Activated gamma-delta T cell treated with anti-CD3 and anti-CD28 coated beads, Interleukin-2, amount 50 U/mL, for 16 hours (primary cell): ENCODE data around the gene CBX7.

Experiments
- DNase-seq: peaks from one replicate; pipeline ENCODE4 v3.0.0-alpha.2; 2020; ENCODE audit warnings: low read depth

Gene CBX7

DNA sequence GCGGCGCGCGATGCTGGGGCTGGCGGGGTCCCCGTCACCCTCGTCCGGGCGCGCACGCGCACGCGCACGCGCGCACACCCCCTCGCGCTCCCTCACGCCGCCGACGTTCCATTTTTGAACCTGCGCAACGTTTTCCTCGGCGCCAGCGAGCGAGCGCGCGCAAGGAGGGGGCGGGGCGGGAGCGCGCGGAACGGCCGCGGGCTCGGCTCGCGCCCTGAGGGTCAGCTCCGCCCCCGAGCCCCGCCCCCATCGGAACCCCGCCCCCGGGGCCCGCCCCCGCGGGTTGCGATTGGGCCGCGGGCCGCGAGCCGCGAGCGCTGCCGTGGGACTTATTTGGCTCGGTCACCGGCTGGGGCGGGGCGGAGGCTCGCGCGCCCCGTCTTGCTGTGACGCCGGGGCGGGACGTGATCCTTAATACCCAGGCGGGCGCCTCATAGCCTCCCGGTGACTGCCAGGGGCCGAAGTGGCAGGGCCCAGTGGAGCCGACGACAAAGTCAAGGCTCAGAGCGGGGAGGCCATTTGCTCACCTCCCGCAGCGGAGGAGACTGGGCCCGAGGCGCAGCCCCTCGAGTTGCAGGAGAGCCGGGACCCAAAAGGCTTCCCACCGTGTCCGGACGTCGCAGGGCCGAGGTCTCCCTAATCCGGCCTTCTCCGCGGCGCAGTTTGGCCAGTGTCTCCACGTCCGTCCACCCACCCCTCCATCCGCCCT lies at the start of gene CBX7:
Gene CBX7, minus strand, starts transcription at position 170 of the 709 bp plus-strand sequence. CDS start 236 bp downstream, outside the sequence.
- DNase-seq: peak; percentile 94

DNA sequence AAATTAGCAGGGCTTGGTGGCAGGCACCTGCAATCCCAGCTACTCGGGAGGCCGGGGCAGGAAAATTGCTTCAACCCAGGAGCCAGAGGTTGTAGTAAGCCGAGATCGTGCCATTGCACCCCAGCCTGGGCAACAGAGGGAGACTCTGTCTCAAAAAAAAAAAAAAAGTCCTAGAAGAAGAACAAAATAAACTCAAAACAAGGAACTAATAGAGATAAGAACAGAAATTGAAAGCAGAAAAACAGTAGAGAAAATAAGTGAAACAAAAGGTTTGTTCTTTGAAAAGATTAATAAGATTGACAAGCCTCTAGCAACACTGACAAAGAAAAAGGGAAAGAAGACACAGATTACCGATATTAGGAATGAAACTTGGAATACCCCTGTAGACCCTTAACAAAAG lies 45.1 kb upstream of the CBX7 start:
- no peak for DNase-seq

DNA sequence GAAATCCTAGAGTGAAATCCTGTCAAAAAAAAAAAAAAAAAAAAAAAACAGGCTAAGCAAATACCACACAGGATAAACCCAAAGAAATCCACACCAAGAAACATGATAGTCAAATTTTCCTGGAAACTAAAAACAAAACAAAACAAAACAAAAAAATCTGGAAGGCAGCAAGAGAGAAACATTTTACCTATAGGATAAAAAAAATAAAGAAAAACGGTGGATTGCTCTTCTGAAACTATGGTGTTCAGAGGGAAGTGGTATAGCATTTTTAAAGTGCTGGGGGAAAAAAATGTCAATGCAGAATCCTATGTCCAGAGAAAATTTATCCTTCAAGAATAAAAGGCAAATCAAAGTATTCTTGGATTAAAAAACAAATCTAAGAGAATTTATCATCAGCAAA lies 41.6 kb upstream of the CBX7 start:
- DNase-seq: no peak

DNA sequence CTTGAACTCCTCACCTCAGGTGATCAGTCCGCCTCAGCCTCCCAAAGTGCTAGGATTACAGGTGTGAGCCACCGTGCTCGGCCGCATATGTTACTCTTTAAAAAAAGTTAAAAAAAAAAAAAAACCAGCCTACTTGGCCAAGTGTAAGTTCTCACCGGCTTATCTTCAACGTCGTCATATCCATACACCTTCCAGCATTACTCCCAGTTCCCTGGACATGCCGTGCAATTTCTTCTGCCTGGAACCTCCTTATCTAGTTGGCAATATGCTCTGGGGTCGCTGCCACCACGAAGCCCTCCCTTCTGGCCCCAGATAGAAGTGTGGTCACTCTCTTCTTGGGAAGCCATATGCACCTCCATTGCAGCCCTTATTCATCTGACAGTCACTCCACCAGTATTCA lies 36.3 kb upstream of the CBX7 start:
- DNase-seq: no peak

DNA sequence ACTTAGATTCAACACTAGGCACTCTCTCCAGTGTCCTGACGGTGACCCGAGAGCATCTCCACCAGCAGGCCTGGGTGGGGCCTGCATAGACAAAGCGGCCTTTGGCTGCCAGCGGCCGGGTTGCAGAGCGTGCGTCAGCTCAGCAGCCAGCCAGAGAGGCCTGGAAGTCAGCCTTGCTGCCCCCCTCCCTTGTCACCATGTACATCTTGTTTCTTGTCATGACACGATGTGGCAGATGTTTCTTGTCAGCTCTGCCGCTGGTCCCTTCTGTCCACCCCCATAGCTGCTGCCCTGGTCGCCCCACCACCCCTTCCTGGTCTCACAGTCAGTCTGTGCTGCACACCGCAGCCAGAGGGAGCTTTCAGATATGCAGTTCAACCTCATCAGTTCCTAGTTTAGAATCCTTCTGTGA lies 33.1 kb upstream of the CBX7 start:
- no peak for DNase-seq

DNA sequence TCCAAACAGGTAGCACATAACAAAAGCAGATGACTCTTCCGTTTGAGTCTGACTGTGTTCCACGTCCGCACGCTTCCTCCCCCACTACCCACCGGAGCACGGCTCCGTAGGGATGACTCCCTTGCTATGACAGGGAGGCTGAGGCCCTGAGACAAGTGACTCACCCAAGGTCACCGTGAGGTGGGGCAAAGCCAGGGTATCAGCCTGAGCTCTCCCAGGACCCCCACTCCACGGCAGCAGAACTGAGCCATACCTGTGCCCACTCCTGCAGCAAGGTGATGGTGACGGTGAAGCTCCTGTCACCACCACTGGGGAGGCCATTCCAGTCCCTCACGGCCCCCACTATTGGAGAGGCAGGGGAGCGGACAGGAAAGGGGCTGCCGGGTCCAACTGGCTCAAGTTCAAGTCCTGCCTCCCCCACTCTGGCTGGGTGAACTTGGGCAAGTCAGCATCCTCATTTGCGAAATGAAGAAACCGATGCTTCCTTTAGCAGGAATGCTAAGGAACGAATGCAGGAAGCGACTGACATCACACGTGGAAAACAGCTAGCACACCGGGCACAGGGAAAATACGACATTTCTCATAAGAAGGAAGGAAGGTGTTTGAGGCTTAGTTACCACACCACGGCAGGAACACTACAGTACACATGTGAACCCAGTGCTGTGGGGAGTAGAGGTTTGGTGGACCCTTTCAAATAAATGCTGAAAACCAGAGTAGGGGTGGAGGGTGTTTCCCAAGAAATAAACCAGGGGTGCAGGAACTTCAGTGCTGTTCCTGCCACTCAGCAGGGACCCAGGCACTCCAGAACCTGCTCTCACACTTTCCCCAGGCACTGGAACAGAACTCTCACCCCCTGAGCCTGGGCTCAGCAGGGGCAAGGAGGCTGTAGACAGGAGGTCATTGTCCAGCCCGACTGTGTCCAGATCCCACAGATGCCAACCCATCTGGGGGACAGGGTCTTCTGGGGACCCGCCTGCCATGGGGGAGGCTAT lies 32.4 kb upstream of the CBX7 start:
- DNase-seq: no peak

DNA sequence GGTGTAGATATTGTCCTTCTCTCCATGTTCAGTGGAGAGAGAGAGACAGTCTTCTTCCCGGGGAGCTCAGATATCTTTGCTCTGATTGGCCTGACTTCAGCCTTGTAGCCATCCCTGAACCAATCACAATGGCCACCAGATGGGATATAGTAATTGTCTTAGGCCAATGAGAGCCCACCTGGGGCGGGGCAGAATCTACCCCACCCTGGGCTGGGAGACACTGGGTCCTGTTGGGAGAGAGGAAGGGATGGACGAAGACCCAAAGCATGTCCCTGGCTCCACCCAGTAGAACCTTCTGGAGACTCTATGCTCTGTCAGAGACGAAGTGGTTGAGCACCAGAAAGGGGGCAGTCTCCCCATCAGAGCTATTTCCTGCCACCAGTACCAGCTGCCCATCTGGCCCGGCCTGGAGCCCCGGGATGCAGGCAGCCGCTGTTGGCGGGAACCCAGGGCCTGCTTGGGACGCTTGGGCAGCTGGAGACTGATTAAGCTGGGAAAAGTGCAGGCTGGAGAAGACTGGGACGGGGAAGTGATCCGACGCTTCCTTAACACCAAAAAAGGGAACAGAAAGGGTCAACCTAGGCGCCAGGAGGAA lies 31.6 kb upstream of the CBX7 start:
- DNase-seq: no peak

DNA sequence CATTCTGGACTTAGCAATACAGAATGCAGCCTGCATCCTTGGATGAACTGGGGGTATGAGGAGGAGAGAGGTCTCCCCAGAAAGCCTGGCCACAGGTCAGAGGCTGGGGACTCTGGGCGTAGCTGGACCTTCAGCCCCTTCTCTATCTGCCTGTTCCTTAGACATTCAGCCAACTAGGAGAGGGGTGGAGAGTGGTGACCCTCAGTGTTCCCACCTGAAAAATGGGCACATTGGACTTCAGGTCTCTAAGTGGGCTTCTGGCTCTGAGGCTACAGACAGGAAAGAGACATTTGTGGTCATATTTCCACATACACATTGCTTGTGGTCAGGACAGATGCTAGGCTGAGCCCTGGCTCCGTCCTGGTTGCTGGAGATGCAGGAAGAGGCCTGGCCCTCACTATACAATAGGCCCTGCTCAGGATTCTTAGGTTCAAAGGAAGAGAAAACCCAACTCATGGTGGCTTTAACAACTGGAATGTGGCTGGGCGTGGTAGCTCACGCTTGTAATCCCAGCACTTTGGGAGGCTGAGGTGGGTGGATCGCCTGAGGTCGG lies 30.1 kb upstream of the CBX7 start:
- DNase-seq: no peak

DNA sequence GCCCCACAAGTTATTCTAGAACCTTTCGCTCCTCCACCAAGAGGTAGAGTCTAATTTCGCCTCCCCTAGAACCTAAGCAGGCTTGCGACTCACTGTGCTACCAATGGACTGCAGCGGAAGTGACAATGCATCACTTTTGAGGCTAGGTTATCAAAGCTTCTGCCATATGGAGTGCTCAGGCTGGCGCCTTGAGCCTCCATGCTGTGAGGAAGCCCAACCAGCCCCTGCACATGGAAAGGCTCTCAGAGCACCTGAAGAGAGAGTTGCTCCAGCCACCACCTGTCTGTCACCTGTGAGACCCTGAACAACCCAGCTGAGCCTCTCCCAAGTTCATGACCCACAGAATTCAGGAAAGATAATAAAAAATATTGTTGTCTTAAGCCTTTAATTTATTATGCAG lies 29.3 kb upstream of the CBX7 start:
- DNase-seq: no peak

DNA sequence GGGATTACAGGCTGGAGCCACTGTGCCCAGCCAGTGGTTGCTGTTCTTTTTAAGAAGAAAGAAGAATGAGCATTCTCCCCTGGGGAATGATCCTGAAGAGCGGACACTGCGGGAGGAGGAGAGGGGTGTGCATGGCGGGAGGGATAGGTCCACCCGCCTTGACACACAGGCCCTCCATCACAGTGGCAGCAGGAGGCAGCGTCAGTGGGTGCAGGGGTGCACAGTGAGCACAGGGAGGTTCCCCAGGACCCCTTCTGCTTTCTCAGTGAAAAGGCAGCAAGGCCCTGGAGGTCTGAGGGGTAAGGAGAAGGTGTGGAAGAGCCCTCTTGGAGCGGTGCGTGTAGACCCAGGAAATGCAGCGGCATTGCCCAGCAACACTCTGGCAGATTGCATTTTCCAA lies 28.9 kb upstream of the CBX7 start:
- DNase-seq: no peak

DNA sequence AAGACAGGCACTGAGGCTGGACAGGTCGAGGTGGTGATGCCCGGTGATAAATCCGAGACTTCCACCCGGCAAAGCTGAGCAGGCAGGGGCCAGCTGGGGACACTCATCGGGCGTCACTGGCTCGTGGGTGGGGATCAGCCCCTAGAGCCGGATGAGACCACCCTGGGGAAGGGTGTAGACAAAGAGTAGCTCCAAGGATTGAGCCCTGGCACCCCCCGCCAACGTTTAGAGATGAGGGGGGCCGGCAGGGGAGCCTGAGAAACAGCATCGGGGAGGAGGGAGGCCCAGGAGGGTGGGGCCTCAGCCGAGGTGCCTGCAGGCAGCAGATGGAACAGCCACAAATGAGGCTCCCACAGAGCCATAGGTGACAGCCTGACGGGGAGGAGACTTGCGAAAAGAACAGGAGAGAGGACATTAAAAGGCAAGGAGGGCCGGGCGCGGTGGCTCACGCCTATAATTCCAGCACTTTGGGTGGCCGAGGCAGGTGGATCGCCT lies 27.4 kb upstream of the CBX7 start:
- no peak for DNase-seq

DNA sequence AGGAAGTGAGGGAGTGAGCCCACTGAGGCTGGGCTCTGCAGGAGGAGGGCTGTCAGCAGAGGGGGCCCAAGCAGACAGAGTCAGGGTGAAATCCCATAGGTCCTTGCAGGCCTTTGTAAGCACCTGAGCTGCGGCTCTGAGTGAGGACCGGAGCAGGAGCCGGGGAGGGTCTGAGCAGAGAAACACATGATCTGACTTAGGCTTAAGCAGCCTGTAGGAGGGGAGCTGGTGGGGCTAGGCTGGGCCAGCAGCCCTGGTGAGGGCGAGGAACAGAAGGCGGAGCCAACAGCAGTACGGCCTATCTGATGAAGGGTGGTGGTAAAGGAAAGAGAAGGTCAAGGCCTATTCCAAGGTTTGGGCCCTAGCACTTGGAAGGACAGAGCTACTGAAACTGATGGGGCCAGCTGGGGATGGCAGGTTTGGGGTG lies 26.9 kb upstream of the CBX7 start:
- DNase-seq: no peak

DNA sequence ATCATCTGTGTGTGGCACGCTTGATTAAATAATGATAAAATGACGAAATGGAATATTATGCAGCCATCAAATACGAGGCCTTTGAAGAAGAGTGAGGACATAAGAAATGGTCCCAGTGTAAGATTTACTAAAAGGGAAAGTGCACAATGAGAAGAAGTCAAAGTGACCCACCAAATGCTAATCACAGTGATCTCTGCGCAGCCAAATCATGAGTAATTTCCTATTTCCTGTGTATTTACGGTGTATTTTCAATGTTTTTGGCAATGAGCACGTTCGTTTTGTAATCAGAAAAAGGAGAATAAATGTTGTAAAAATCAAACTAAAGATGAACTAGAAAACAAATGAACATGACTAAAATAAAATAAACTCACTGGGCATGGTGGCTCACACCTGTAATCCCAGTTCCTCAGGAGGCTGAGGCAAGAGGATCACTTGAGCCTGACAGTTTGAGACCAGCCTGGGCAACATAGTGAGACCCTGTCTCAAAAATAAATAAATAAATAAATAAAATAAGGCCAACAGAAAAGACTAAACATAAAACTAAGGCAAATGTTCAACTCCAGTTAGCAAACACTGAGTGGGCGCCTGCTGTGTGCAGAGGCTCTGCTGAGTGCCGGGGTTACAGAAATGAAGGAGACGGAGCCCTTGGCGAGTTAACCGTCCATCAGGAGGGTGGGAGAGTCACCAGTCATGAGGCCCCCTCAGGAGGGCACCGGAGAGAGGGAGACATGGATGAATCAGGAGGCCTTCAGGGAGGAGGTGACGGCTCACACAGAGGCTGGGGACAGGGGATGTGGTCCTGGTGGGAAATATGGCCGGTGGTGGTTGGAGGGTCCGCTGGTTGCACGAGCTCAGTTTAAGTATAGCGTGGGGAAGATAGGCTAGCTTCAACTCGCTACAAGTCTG lies 26.0 kb upstream of the CBX7 start:
- no peak for DNase-seq

DNA sequence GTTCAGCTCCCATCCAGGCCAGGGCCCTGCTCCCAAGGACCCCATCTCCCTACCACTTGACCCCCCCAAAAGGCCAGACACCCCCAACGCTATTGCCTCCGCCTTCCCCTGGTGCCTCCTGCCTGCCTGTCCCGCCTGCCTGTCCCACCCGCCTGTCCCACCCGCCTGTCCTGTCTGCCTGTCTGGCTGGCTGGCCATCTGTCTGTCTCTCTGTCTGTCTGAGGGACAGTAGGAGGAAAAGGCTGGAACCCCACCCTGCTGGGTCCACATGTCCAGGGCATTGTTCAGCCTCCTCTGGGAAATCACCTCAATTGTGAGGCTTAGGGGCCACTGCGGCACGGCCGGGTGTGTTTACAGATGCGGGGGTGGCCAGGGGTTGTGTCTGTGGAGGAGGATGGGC lies 25.3 kb upstream of the CBX7 start:
- no peak for DNase-seq

DNA sequence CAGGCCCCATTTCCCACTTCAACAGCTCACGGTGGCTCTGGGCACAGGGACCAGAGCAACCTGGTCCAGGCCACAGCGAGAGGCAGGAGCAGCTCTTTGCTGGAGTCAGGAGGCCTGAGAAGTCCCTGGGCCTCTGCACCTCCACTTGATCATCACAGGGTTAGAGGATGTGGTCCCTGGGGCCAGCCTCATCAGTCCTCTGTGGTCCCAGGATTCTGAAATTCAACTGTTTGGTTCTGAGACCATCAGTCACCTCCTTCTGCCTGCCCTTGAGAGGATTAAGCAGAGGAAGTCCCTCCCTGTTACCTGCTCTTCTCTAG lies 24.9 kb upstream of the CBX7 start:
- DNase-seq: no peak

DNA sequence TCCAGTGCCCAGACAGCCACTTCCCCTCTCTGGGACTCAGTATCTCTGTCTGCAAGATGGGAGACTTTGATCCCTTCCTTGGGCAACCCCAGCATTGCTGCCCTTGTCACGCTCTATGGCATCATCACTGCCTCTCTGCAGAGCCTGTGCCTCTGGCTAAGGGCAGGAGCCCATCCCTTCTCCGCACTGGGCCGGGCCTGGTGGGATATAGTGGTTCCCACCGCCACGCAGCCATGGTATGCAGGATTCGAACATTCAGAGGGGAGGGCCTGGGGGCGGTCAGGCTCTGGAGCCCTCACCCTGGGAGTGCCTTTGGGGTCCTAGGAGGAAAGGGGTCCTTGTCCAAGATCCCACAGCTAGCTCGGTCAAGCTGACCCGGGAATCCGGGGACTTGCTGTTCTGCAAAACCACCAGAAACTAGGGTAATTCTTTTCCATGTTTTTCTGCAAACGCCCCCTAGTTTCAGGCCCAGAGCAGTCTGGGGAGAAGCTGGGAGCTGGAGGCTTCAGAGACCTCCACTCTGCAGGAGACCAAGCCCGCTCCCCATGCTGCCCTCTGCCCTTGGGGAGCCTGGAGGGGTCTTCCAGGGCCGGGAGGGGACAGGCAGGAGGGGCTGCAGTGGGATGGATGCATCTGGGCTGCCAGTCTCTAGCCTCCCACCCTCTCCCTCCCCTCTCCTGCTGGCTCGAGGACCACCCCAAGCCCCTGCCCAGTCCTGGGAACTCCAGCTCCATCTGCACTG lies 24.4 kb upstream of the CBX7 start:
- no peak for DNase-seq

DNA sequence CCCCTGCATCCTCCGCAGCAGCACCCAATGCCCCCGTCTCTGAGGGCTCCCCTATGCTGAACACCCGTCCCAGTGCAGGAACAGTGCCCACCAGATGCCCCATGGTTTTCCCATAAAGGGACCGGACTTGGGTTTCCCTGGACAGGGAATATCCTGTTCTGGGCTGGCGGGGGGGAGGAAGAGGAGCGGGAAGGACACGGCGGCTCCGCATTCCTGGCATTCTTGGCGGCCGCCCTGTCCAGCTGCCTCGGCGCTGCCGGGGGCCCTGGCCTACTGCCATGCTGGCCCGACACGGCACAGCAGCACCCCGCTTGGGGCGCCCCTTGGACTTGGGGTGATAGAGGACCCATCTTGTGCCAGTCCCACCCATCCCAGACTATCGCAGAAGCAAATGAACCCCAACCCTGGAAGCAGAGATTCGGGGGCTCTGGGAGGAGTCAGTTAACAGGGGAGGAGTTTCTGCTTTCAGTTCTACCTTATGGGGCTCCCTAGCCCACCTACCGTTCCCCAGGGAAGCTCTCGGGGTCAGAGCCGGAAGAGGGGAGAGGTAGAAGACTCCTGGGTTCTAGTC lies 23.7 kb upstream of the CBX7 start:
- DNase-seq: no peak

DNA sequence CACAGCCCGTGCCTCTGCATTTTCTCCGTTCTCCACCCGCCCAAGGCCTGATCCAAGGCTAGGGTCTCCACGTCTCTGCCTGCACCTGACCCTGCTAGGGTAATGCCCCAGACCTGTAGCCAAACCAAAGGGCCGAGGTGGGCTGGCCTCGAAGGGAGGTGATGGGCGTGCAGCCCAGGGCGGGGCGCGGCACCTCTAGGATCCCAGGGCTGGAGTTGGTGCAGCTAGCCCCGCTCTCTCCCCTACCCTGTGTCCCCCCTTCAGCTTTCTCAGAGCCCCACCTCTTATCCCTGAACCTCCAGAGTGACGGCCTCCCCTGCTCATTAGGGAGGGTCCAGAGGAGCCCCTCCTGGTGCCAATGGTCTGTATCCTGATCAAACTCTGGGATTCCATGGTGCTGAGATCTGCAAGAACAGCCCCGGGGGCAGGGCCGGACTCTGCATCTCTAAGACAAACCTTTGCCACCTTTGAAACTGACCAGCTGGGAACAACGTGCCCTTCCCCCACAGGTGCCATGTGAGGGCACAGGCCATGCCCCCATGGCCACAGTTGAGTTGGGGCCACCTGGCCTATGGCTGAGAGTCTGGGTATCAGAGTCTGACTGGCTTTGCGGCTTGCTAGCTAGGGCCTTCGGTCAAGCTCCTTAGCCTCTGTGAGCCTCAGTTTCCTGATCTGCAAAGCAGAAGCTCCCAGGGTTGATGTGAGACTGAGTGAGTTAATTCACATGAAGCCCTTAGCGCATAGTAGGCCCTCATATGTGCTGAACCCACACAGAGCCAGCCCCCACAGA lies 23.1 kb upstream of the CBX7 start:
- no peak for DNase-seq
